K562 (cell line): Measurements from ENCODE around the gene RPRM. TPM values are rescaled to one million over a fixed set of nuclear protein-coding genes. Genes with fewer than 3 reads are reported as not detected.

Experiments
- HDAC3 ChIP-seq: fragments of 450-650 bp; IDR thresholded peaks from 2 replicates; pipeline ENCODE4 v1.6.1; 2018; ENCODE audit warnings: borderline replicate concordance, mild to moderate bottlenecking, moderate library complexity; ENCODE audit not compliant: partially characterized antibody
- SAFB ChIP-seq: fragments of 200-400 bp; formaldehyde crosslinking; IDR thresholded peaks from 2 replicates; pipeline ENCODE4 v1.6.1; 2017; ENCODE audit warnings: low read depth, low read length, borderline replicate concordance
- TCF7 ChIP-seq: sonication (generic); IDR thresholded peaks from 2 replicates; pipeline ENCODE4 v1.6.1; 2016; ENCODE audit warnings: antibody characterized with exemption, borderline replicate concordance
- ZNF274 ChIP-seq: IDR thresholded peaks from 2 replicates; pipeline ENCODE4 v1.6.1; 2011; ENCODE audit warnings: low read depth, mild to moderate bottlenecking, low read length, moderate library complexity, borderline replicate concordance
- ZNF384 ChIP-seq: IDR thresholded peaks from 2 replicates; pipeline ENCODE4 v1.6.1; 2012; ENCODE audit warnings: low read depth, low read length, improper control_type of control experiment
- polyA plus RNA-seq, 8 experiments: library from polyadenylated mRNA; depleted of rRNA in 4 of 8; stranded (reverse) in 5 of 8; unstranded in 3 of 8; fragments of >200 nt; fragmentation: Nextera tagmentation in 2 of 8; fragmentation: Illumina TruSeq in 1 of 8; extraction: Ambion mirVana in 2 of 8; extraction: Trizol in 1 of 8; gene quantifications; 2 replicates each; pipeline versions ENCODE4 v1.2.1 to v1.2.3, GENCODE V29; 2011 to 2014; ENCODE audit warnings: inconsistent platforms in 1 of 8, missing spikeins in 1 of 8
- total RNA-seq, 7 experiments: library from RNA; depleted of rRNA in 6 of 7; stranded (reverse); fragments of >200 nt in 6 of 7; fragmentation: Illumina TruSeq in 2 of 7; extraction: Trizol in 2 of 7; gene quantifications; 2 replicates each; pipeline versions ENCODE4 v1.2.1 to v1.2.3, GENCODE V29; 2011 to 2021; ENCODE audit warnings: low replicate concordance in 1 of 7
- TF ChIP-seq, protein P1 (sequence below), 2 experiments: fragments of 450-650 bp; formaldehyde crosslinking in 1 of 2; IDR thresholded peaks; 2 replicates each; pipeline versions ENCODE4 v1.4.0 to v1.6.1; 2014 to 2020; ENCODE audit warnings: mild to moderate bottlenecking in 2 of 2, borderline replicate concordance in 1 of 2, low read depth in 1 of 2
- TF ChIP-seq, protein P2 (sequence below): IDR thresholded peaks from 2 replicates; pipeline ENCODE4 v1.6.1; 2011; ENCODE audit warnings: borderline replicate concordance, low read depth, mild to moderate bottlenecking, moderate library complexity, low read length; ENCODE audit not compliant: insufficient read depth, poor library complexity, severe bottlenecking
- TF ChIP-seq, protein P3 (sequence below), 3 experiments: IDR thresholded peaks in 2 of 3; conservative IDR thresholded peaks in 1 of 3; 2 replicates each; pipeline ENCODE4 v1.5.1; 2011 to 2012; ENCODE audit warnings: low read length in 3 of 3, mild to moderate bottlenecking in 3 of 3, control low read depth in 2 of 3, improper control_type of control experiment in 1 of 3, inconsistent platforms in 1 of 3, low read depth in 1 of 3, mixed read lengths in 1 of 3, moderate library complexity in 1 of 3; ENCODE audit not compliant: insufficient read depth in 2 of 3
- TF ChIP-seq, protein P4 (sequence below): fragments of 250-450 bp; sonication (Bioruptor Pico); IDR thresholded peaks from 2 replicates; pipeline ENCODE4 v1.4.0; 2020
- TF ChIP-seq, protein P5 (sequence below): fragments of 450-650 bp; formaldehyde crosslinking; IDR thresholded peaks from 2 replicates; pipeline ENCODE4 v1.4.0; 2020; ENCODE audit warnings: mild to moderate bottlenecking, moderate library complexity

The RPRM gene
- total and polyA plus RNA-seq, 9 of the 15 experiments (the other 6 are each of a cell fraction or from before 2014, with no cell fraction given) = not detected

DNA sequence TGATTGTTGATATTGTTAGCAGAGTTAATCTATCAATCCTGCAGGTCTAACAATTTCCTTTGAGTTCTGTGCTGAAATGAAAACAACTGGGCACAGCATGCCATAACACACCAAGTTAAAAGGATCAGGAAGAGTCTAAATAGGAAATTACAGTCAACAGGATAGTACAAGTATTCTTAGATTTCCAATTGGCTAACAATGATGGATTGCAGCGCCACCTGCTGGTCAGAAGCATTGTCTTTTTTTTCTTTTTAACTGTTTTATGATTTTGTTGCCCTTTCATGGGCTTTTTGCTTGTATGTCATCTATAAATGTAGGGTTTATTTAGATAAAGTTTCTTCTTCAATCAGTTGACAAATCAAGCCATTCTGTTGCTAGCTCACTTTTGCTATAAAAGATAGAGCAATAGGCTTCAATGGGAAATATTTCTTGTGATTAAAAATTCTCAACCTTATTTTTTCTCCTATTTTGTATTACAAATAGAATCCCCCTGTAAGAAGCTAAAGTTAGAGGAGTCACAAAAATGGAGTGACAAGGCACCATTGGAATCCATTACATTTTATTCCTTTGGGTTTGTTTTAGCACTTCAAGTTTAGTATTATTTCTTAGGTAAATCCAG, 40.8 kb upstream of the RPRM start (continued):
- TF ChIP-seq, protein P1, sequence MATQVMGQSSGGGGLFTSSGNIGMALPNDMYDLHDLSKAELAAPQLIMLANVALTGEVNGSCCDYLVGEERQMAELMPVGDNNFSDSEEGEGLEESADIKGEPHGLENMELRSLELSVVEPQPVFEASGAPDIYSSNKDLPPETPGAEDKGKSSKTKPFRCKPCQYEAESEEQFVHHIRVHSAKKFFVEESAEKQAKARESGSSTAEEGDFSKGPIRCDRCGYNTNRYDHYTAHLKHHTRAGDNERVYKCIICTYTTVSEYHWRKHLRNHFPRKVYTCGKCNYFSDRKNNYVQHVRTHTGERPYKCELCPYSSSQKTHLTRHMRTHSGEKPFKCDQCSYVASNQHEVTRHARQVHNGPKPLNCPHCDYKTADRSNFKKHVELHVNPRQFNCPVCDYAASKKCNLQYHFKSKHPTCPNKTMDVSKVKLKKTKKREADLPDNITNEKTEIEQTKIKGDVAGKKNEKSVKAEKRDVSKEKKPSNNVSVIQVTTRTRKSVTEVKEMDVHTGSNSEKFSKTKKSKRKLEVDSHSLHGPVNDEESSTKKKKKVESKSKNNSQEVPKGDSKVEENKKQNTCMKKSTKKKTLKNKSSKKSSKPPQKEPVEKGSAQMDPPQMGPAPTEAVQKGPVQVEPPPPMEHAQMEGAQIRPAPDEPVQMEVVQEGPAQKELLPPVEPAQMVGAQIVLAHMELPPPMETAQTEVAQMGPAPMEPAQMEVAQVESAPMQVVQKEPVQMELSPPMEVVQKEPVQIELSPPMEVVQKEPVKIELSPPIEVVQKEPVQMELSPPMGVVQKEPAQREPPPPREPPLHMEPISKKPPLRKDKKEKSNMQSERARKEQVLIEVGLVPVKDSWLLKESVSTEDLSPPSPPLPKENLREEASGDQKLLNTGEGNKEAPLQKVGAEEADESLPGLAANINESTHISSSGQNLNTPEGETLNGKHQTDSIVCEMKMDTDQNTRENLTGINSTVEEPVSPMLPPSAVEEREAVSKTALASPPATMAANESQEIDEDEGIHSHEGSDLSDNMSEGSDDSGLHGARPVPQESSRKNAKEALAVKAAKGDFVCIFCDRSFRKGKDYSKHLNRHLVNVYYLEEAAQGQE (IDR thresholded peaks at IDR 0.05; ENCODE audit: borderline replicate concordance) = peak; percentile 54; the same call in 1 of the 2 replicates
- TF ChIP-seq, protein P1 (CRISPR knock-in tag; IDR thresholded peaks at IDR 0.05; ENCODE audit: low read depth) = no peak
- TF ChIP-seq, protein P2, sequence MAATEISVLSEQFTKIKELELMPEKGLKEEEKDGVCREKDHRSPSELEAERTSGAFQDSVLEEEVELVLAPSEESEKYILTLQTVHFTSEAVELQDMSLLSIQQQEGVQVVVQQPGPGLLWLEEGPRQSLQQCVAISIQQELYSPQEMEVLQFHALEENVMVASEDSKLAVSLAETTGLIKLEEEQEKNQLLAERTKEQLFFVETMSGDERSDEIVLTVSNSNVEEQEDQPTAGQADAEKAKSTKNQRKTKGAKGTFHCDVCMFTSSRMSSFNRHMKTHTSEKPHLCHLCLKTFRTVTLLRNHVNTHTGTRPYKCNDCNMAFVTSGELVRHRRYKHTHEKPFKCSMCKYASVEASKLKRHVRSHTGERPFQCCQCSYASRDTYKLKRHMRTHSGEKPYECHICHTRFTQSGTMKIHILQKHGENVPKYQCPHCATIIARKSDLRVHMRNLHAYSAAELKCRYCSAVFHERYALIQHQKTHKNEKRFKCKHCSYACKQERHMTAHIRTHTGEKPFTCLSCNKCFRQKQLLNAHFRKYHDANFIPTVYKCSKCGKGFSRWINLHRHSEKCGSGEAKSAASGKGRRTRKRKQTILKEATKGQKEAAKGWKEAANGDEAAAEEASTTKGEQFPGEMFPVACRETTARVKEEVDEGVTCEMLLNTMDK = no peak
- TF ChIP-seq, protein P3, sequence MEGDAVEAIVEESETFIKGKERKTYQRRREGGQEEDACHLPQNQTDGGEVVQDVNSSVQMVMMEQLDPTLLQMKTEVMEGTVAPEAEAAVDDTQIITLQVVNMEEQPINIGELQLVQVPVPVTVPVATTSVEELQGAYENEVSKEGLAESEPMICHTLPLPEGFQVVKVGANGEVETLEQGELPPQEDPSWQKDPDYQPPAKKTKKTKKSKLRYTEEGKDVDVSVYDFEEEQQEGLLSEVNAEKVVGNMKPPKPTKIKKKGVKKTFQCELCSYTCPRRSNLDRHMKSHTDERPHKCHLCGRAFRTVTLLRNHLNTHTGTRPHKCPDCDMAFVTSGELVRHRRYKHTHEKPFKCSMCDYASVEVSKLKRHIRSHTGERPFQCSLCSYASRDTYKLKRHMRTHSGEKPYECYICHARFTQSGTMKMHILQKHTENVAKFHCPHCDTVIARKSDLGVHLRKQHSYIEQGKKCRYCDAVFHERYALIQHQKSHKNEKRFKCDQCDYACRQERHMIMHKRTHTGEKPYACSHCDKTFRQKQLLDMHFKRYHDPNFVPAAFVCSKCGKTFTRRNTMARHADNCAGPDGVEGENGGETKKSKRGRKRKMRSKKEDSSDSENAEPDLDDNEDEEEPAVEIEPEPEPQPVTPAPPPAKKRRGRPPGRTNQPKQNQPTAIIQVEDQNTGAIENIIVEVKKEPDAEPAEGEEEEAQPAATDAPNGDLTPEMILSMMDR (IDR thresholded peaks at IDR 0.05 in 2 of 3, conservative IDR thresholded peaks at IDR 0.05 in 1 of 3; ENCODE audit: insufficient read depth in 2 of 3, low read depth in 1 of 3, low read length in 3 of 3) = peak; percentile 43 to 74 (median 67); a peak in 5 of 6 replicates
- TF ChIP-seq, protein P4, sequence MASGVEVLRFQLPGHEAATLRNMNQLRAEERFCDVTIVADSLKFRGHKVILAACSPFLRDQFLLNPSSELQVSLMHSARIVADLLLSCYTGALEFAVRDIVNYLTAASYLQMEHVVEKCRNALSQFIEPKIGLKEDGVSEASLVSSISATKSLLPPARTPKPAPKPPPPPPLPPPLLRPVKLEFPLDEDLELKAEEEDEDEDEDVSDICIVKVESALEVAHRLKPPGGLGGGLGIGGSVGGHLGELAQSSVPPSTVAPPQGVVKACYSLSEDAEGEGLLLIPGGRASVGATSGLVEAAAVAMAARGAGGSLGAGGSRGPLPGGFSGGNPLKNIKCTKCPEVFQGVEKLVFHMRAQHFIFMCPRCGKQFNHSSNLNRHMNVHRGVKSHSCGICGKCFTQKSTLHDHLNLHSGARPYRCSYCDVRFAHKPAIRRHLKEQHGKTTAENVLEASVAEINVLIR (CRISPR knock-in tag) = no peak
- TF ChIP-seq, protein P5, sequence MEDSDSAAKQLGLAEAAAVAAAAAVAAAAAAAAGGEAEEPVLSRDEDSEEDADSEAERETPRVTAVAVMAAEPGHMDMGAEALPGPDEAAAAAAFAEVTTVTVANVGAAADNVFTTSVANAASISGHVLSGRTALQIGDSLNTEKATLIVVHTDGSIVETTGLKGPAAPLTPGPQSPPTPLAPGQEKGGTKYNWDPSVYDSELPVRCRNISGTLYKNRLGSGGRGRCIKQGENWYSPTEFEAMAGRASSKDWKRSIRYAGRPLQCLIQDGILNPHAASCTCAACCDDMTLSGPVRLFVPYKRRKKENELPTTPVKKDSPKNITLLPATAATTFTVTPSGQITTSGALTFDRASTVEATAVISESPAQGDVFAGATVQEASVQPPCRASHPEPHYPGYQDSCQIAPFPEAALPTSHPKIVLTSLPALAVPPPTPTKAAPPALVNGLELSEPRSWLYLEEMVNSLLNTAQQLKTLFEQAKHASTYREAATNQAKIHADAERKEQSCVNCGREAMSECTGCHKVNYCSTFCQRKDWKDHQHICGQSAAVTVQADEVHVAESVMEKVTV (CRISPR knock-in tag) = peak; percentile 46; the same call in 1 of the 2 replicates
- no peak for TF ChIP-seq SAFB
- TF ChIP-seq TCF7 = no peak
- no peak for TF ChIP-seq HDAC3
- TF ChIP-seq ZNF274 = no peak
- TF ChIP-seq ZNF384 = peak; percentile 34; the same call in 1 of the 2 replicates
